B cell (primary cell): ENCODE measurements around the gene F12. TPM values are rescaled to one million over a fixed set of nuclear protein-coding genes. Genes with fewer than 3 reads are reported as not detected.

Source experiments
- ATAC-seq: fragments of 200-7000 bp; cut with Tn5 transposase; one replicate; pipeline ENCODE4 v1.10.0; 2021; ENCODE audit warnings: low read depth, mild to moderate bottlenecking, moderate number of reproducible peaks, moderate library complexity
- CTCF ChIA-PET: fragments of 350-600 bp; sonication (Branson Sonifier 250); formaldehyde crosslinking; loops from one replicate; lab custom pipeline; 2021; ENCODE audit warnings: antibody characterized with exemption, inconsistent platforms; lab: Charles Lee
- POLR2A ChIA-PET: fragments of 350-600 bp; sonication (Branson Sonifier 250); formaldehyde crosslinking; loops from one replicate; lab custom pipeline; 2021; ENCODE audit warnings: antibody characterized with exemption; lab: Charles Lee
- DNase-seq: peaks from one replicate; pipeline ENCODE4 v3.0.0; 2013
- H2AFZ ChIP-seq: 2 replicates; pipeline ENCODE4 v1.6.1; 2012; ENCODE audit warnings: mild to moderate bottlenecking, low read depth, low read length; ENCODE audit not compliant: insufficient read depth, poor library complexity, severe bottlenecking
- H3K27ac ChIP-seq, 2 donors: 1 replicate in 1 of 2; 2 replicates in 1 of 2; pipeline ENCODE4 v1.5.1; 2012 to 2013; ENCODE audit warnings: low read length in 2 of 2, mild to moderate bottlenecking in 2 of 2, moderate library complexity in 1 of 2
- H3K27me3 ChIP-seq, 4 experiments: fragments of 200-600 bp in 1 of 4; sonication (generic) in 1 of 4; replicated peaks in 1 of 4; 1 replicate in 2 of 4; 2 replicates in 2 of 4; pipeline versions ENCODE4 v1.6.1 to v1.7.0; 2013 to 2016; ENCODE audit warnings: low read length in 3 of 4, mild to moderate bottlenecking in 2 of 4, mixed read lengths in 1 of 4, moderate library complexity in 1 of 4; ENCODE audit not compliant: insufficient read depth in 4 of 4, control insufficient read depth in 3 of 4; ENCODE audit errors: control extremely low read depth in 1 of 4
- H3K36me3 ChIP-seq, 2 experiments: replicated peaks in 1 of 2; 1 replicate in 1 of 2; 2 replicates in 1 of 2; pipeline versions ENCODE4 v1.6.1 to v1.7.1; 2013; ENCODE audit warnings: low read length in 1 of 2; ENCODE audit not compliant: insufficient read depth in 2 of 2, control insufficient read depth in 1 of 2; ENCODE audit errors: control extremely low read depth in 1 of 2, extremely low read depth in 1 of 2
- H3K4me1 ChIP-seq, 2 donors: fragments of 200-600 bp in 1 of 2; sonication (generic) in 1 of 2; 1 replicate in 1 of 2; 2 replicates in 1 of 2; pipeline versions ENCODE4 v1.5.1 to v1.6.1; 2013 to 2017; ENCODE audit warnings: low read length in 2 of 2; ENCODE audit not compliant: control insufficient read depth in 2 of 2, insufficient read depth in 2 of 2
- H3K4me2 ChIP-seq: replicated peaks from 2 replicates; pipeline ENCODE3; 2012; ENCODE audit warnings: mild to moderate bottlenecking, low read depth, low read length; ENCODE audit not compliant: poor library complexity, severe bottlenecking
- H3K4me3 ChIP-seq, 5 experiments: fragments of 200-600 bp in 1 of 5; sonication (generic) in 1 of 5; 1 replicate in 3 of 5; 2 replicates in 2 of 5; pipeline versions ENCODE4 v1.5.1 to v1.7.0; 2011 to 2016; ENCODE audit warnings: low read length in 4 of 5, mild to moderate bottlenecking in 4 of 5, low read depth in 2 of 5, control low read depth in 1 of 5, moderate library complexity in 1 of 5; ENCODE audit not compliant: insufficient read depth in 1 of 5; ENCODE audit errors: control extremely low read depth in 1 of 5, extremely low read depth in 1 of 5
- H3K79me2 ChIP-seq: fragments of 200-600 bp; sonication (generic); one replicate; pipeline ENCODE4 v1.6.0; 2016; ENCODE audit warnings: low read length; ENCODE audit not compliant: control insufficient read depth, insufficient read depth
- H3K9ac ChIP-seq: fragments of 200-600 bp; sonication (generic); 2 replicates; pipeline ENCODE4 v1.6.1; 2017; ENCODE audit warnings: mild to moderate bottlenecking, low read length, moderate library complexity
- H3K9me3 ChIP-seq, 3 donors: one replicate each; pipeline versions ENCODE4 v1.6.1 to v1.7.1; 2013; ENCODE audit warnings: low read length in 2 of 3; ENCODE audit not compliant: control insufficient read depth in 2 of 3, insufficient read depth in 1 of 3; ENCODE audit errors: control extremely low read depth in 1 of 3
- H4K20me1 ChIP-seq: 2 replicates; pipeline ENCODE4 v1.6.0; 2012; ENCODE audit warnings: mild to moderate bottlenecking, low read length; ENCODE audit not compliant: insufficient read depth, control insufficient read depth, poor library complexity, severe bottlenecking
- H3K27ac Mint-ChIP-seq: one replicate; pipeline ENCODE4 v1.8.0; 2021; ENCODE audit warnings: mixed read lengths
- H3K27me3 Mint-ChIP-seq: one replicate; pipeline ENCODE4 v1.8.0; 2021; ENCODE audit warnings: mixed read lengths
- H3K4me1 Mint-ChIP-seq: one replicate; pipeline ENCODE4 v1.8.0; 2021; ENCODE audit warnings: mixed read lengths
- H3K4me3 Mint-ChIP-seq: one replicate; pipeline ENCODE4 v1.8.0; 2021; ENCODE audit warnings: mixed read lengths
- H3K9me3 Mint-ChIP-seq: one replicate; pipeline ENCODE4 v1.8.0; 2022; ENCODE audit warnings: mixed read lengths; ENCODE audit not compliant: insufficient read depth
- EZH2 ChIP-seq: IDR thresholded peaks from 2 replicates; pipeline ENCODE4 v1.6.1; 2012; ENCODE audit warnings: borderline replicate concordance, low read depth, mild to moderate bottlenecking, moderate library complexity, low read length; ENCODE audit not compliant: insufficient read depth, poor library complexity, severe bottlenecking
- WGBS: methylation state at CpG from one replicate; pipeline ENCODE4 v1.1.5; 2013; ENCODE audit warnings: missing lambda C conversion rate; ENCODE audit not compliant: insufficient coverage; 5-methylcytosine and 5-hydroxymethylcytosine counted together
- intact Hi-C: fragments of 100-400 bp; cut with micrococcal nuclease; formaldehyde crosslinking; loops from one replicate; pipeline ENCODE4 v1.10.0; 2022
- polyA plus RNA-seq: library from polyadenylated mRNA; depleted of rRNA; stranded (reverse); fragments of >200 nt; gene quantifications from 2 replicates; pipeline ENCODE4 v1.2.3, GENCODE V29; 2012
- total RNA-seq, 2 donors: library from RNA; stranded (reverse); fragments of 120-200 nt in 1 of 2; gene quantifications; 1 replicate in 1 of 2; 2 replicates in 1 of 2; pipeline versions ENCODE4 v1.2.3 to v1.2.4, GENCODE V29; 2013 to 2022
- TF ChIP-seq, protein P1 (sequence below): fragments of 200-600 bp; IDR thresholded peaks from one replicate; pipeline ENCODE4 v1.8.0; 2022; ENCODE audit warnings: antibody characterized with exemption, mild to moderate bottlenecking

Gene F12
- total and polyA plus RNA-seq, 2 donors (not counting 1 experiment from before 2014, with no cell fraction given): 3.1 TPM; not detected in 1

DNA sequence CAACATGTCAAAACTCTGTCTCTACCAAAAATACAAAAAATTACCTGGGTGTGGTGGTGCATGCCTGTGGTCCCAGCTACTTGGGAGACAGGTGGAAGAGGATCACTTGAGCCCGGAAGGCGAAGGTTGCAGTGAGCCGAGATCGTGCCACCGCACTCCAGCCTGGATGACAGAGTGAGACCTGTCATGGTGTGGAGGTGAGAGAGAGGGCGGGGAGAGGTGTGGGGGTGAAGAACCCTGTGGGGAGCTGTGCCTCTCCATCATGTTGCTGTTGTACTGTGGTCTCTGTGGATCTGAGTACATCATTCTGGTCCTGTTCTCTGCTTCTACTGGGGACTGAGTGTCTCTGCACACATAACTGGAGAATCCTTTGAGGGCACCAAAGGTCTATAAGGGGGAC lies 36.5 kb downstream of the F12 start:
- Mint-ChIP-seq H3K27ac (peak overlapping the region; percentile 21), H3K9me3 (no peaks in the 10 kb centered on the region), H3K27me3 (no peaks in the 10 kb centered on the region), H3K4me1 (peaks cover 40% of the 10 kb centered on the region), H3K4me3 (no peak overlapping the region)
- 100% methylated on average over 5 of the region's 6 CpGs for WGBS
- Histone ChIP-seq H3K36me3 (peaks cover 0 to 37% of the 10 kb centered on the region in 2 experiments), H3K4me2 (peak overlapping the region; percentile 46), H2AFZ (no peak overlapping the region), H3K4me1 (peaks cover 35 to 38% of the 10 kb centered on the region in 2 donors), H3K9me3 (no peaks in the 10 kb centered on the region), H3K27ac (peak overlapping the region in 1 of 2 donors; percentile 12), H3K9ac (no peak overlapping the region), H3K4me3 (no peak overlapping the region), H3K79me2 (no peaks in the 10 kb centered on the region), H4K20me1 (peaks cover 40% of the 10 kb centered on the region), H3K27me3 (no peaks in the 10 kb centered on the region)
- no peak for ATAC-seq
- CTCF ChIA-PET: interaction anchor here (0.9 to 5.5 kb wide), 6 partner anchors 11 to 81 kb away, joined by 3 to 60 read pairs (median 20); partner anchors contain the start of genes LMAN2 and RGS14
- POLR2A ChIA-PET: interaction anchor here (0.5 kb wide), 1 partner anchor 68 kb away, joined by 3 read pairs; no protein-coding TSS in a partner anchor
- intact Hi-C loops: no loop called here
- TF ChIP-seq, protein P1, sequence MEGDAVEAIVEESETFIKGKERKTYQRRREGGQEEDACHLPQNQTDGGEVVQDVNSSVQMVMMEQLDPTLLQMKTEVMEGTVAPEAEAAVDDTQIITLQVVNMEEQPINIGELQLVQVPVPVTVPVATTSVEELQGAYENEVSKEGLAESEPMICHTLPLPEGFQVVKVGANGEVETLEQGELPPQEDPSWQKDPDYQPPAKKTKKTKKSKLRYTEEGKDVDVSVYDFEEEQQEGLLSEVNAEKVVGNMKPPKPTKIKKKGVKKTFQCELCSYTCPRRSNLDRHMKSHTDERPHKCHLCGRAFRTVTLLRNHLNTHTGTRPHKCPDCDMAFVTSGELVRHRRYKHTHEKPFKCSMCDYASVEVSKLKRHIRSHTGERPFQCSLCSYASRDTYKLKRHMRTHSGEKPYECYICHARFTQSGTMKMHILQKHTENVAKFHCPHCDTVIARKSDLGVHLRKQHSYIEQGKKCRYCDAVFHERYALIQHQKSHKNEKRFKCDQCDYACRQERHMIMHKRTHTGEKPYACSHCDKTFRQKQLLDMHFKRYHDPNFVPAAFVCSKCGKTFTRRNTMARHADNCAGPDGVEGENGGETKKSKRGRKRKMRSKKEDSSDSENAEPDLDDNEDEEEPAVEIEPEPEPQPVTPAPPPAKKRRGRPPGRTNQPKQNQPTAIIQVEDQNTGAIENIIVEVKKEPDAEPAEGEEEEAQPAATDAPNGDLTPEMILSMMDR: no peak
- no peak for TF ChIP-seq EZH2
- no peak for DNase-seq
